HG03565 (cell line): ENCODE measurements around the gene ADGRG3.

ENCODE experiments used
- ATAC-seq: cut with Tn5 transposase; IDR thresholded peaks from one replicate; pipeline ENCODE4 v1.9.1; 2021; ENCODE audit warnings: mild to moderate bottlenecking, moderate library complexity; ENCODE audit not compliant: unreplicated experiment

The ADGRG3 gene

GRCh38 chr16:57679016-57679415 lies 10.9 kb downstream of the ADGRG3 start:
- ATAC-seq = no peak

- ATAC-seq = no peak
These were observed 11.8 kb downstream of the ADGRG3 start for GRCh38 chr16:57679767-57680482.

GRCh38 chr16:57680842-57681375 lies 12.8 kb downstream of the ADGRG3 start:
- no peak for ATAC-seq

GRCh38 chr16:57681950-57682728 lies 14.0 kb downstream of the ADGRG3 start:
- ATAC-seq = no peak

- no peak for ATAC-seq
These were observed 14.9 kb downstream of the ADGRG3 start for GRCh38 chr16:57682809-57683635.

GRCh38 chr16:57683636-57684545 lies 15.8 kb downstream of the ADGRG3 start:
- ATAC-seq = no peak

- no peak for ATAC-seq
These were observed 16.7 kb downstream of the ADGRG3 start for GRCh38 chr16:57684626-57685358.

- ATAC-seq = no peak
These were observed 17.5 kb downstream of the ADGRG3 start for GRCh38 chr16:57685633-57686032.

GRCh38 chr16:57686577-57686976 lies 18.5 kb downstream of the ADGRG3 start:
- ATAC-seq = no peak

- ATAC-seq = no peak
These were observed 19.3 kb downstream of the ADGRG3 start for GRCh38 chr16:57687363-57687929.

- ATAC-seq = no peak
These were observed 20.4 kb downstream of the ADGRG3 start for GRCh38 chr16:57688487-57688986.

GRCh38 chr16:57688987-57689761 lies 21.1 kb downstream of the ADGRG3 start:
- no peak for ATAC-seq

- peak; percentile 50 for ATAC-seq
These were observed 21.9 kb downstream of the ADGRG3 start for GRCh38 chr16:57689762-57690558.

- no peak for ATAC-seq
These were observed 22.8 kb downstream of the ADGRG3 start for GRCh38 chr16:57690782-57691471.

GRCh38 chr16:57692636-57693035 lies 24.5 kb downstream of the ADGRG3 start:
- ATAC-seq = no peak

- ATAC-seq = no peak
These were observed 25.4 kb downstream of the ADGRG3 start for GRCh38 chr16:57693550-57693949.

GRCh38 chr16:57694231-57694724 lies 26.2 kb downstream of the ADGRG3 start:
- no peak for ATAC-seq
